ENCODE data around the gene ZNF521.
A peak's percentile ranks its signal among the peaks of the same experiment; 100 is the strongest.

ZNF521 gene

DNA sequence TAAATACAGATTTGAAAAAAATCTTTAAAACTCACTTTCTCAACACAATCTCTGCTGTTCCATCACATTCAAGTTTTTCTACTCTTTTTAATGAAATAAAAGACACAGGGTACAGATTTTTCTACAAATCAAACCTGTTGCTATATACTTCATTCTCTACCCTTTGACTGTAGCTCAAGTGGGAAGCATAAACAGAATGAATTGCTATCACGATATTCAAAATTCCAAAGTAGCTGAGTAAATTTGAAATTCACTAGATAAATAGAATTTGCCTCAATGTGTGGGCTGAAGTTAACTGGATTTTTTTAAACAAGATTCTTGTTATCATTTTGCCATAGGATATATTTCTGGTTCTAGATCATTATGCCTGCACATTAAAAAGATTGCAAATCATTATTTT is 185.9 kb downstream of the ZNF521 start:
- no peak for DNase-seq

DNA sequence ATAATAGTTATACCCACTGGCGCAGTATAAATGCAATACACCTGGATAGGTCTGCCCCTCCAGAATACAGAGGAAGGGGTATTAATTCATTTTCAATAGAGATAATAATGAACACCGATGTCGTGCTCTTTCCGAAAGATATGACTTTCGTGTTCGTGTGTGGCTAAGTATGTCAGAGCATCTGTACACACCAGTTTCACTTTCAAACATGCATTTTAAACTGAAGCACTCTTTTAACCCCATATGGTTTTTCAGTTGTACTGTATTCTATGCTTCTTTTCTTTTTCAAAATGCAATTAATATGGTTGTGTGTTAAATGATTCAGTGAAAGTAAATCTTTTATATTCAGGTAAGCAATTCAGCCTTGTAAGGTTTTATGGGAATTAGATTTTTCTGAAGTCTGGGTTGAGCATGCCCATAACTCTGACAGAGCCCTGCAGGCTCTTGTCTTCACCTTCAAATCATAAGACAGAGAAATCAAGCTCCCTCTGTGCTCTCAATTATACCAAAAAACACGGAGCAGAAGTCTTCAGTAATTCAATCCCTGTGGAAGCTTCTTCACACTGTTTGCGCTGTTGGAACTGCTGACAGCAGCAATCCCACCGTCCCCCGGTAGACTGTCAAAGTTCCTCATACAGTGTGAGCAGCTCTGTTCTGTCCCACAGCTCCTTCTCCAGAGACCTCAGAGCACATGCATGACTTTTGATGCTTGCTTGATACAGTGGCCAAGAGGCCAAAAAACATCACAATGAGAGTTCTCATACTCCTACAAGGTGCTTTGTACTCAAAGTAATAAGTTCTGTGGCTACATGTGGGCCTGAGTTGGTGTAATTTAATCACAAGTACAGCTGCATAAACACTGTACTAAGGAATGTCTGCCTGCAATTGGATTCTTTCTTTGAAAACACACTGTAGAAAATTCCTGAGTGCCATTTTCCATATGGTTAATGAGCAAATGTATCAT is 186.8 kb downstream of the ZNF521 start:
- no peak for DNase-seq

DNA sequence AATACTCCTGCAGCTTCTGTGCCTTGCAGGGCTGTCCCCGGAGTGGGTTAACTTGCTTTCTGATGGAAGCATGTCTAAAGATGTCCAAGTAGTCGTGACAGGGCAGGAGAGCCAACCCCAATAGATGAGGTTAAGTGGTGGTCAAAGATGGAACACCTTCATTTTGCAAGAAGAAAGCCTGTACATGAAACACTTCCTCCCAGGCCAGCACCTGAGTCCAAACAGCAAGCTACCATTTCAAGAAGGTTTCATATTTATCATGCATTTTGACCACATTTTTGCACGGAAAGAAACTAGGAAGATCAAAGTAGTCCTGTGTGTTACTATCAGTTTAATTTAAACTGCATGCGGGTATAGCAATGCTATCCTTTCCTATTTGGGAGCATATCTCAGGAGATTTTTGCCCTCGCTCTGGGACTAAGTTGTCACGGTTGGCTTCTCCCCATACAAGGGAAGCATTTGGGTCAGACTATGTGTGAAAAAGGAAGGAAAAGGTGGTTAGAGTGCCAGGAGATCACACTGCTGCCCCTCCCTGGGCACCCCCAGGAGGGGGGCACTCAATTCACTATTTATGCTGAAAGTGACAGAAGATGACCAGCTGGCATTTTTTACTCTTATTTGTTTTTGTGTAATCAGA is 187.6 kb downstream of the ZNF521 start:
- DNase-seq, result no peak

DNA sequence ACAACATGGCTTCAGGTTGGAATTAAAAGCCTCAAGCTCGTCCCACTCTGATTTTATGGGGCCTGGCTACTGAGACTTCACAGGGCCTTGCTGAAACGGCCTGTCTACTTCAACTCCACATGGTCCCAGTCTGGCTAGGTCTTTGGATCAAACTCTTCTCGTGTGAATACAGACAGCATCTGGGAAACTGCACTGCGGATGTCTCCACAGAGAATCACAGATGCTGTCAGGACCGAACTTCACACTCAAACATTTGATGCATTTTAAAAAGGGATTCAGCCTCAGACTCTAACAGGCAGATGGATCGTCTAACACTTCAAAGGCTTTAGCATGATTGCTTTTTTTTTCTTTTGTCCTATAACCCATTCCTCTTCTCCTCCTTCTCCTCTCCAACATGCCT is 198.5 kb downstream of the ZNF521 start:
- no peak for DNase-seq

DNA sequence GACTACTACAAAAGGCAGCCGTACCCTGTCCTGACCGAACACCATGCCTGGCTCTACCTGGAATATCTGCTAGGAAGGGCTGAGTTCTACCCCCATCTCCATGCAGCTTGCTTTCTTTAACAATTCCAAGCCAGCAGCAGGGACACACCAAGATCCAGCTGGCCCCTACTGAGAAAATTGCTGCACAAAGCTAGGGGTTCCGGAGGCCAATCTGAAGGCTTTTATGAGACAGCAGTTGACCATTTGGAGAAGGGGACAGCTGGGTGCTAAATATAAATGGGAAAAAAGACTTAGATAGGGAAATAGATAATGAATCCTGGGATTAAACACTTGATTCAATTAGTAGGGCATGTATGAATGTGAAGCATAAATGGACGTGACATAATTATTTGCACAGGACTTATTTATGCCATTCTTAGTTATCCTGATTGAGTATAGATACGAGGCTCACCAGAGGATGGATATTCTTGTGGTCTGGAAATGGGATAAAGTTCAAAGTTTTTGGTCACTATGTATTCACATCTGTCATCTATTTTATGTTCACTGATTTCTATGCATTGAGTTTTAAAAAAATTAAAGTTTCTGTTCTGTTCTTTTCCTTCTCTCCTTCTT is 204.0 kb downstream of the ZNF521 start:
- DNase-seq, result peak; percentile 24

DNA sequence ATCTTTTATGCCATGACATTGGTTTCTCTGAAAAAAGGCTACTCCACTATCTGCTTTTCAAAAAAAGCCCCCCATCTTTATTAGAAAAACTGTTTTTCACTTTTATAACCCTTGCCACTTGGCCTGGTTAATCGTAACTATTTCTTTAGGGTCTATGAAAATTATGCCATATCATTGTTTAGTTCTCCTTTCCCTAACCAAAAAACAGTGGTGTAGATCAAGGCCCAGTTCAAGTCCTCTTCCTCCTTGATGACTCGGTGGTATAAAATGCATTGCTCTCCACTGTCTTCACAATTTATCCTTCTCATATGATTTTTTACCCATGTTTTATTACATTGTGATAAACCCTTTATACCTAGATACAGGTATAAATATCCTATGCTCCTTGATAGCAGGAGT is 205.5 kb downstream of the ZNF521 start:
- no peak for DNase-seq

DNA sequence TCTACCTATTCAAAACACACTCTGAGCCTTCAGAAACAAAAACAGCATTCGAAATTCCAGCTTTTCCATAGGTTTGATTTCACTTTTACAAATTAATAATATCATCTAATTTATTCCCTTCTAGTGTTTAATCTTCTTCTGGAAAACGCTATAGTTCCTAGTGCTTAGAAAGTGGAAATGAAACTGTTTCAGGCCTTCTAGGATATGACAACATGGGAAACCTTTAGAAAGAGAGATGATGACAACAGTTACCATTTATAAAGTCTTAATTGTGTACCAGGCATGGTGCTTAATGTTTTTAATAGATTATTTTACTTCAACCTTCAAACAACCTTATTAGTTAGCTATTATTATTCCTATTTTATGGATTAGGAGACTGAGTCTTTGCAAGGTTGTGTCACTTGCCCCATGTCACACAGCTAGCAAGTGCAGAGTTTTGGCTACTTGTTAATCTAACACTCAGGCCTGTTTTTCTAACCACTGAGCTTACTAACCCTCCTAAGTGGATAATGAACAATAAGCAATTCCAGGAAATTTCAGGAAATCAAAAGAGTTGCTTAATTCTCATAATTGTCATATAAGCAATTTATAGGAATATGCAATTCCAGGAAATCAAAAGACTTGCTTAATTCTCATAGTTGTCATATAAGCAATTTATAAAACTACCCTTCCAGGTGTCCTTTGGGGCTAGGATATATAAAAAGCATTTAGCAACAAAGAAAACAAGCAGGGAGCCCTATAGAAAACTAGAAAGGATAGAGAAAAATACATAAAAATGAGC is 206.0 kb downstream of the ZNF521 start:
- DNase-seq, result no peak

DNA sequence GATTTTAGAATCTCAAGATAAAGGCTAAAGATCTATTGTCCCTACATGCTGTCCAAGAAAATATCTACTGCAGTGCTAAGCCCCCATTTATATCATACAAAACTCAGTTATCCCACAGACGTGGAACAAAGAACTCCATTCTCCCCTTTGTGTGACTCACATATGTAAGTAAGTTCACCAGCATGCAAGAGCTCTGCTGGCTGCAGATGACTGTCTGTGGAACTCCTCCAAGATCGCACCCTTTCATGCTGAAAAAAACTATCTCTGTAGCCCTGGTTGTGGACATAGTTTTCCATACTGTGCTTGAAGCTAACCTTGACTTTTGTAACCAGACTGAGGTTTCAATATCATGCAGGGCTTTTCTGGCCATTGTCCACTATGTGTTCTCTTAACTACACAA is 207.1 kb downstream of the ZNF521 start:
- no peak for DNase-seq

DNA sequence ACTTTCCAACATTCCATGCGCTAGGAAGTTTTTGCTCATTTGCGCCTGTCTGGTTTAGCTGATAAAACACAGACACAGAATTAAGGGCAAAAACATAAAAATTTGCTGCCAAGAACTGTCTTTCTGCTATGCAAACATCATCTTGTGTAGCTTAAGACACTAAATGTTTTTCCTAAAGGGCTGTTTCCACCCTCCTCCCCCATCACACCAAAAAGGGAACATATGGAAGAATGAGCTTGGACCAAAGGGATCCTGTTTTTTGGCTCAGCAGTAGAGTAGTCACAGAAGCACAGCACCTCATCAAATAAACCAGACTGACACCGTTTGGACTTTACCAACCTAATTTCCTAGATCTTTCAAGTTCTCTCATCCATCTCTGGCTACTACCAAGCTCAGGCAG is 210.1 kb downstream of the ZNF521 start:
- no peak for DNase-seq

DNA sequence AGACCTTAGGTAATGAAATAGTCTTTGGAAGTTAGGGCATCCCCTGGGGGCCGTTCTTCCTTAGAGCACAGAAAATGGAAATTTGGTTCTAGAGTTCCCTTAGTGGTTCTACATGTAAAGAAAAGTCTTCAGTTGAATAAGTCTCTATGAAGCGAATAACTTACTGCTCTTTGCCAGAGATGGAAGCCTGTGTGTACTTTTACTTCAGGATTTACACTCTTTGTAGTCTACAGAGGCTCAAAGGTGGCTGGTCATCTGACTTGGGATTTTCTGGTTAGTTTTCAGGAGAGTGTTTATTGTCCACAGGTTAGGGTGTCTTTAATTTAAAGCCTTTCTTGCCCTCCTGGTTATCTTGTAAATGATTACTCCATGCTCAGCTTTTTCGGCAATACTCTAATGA is 210.6 kb downstream of the ZNF521 start:
- no peak for DNase-seq

DNA sequence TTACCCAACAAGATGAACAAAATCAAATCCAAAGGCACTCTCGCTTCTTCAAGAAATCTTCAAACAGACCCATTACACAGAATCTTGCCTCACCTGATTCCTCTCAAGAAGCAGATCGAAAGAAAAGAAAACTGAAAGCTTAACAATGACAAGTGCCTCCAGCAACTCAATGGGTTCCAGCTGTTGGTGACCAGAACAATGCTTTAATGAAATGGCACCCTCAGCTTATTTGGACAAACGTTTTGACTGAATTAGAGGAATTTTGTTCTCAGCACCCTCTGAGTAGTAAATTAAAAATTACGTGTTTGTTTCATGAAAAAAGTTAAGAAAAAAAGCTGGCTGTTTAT is 211.0 kb downstream of the ZNF521 start:
- DNase-seq, result no peak

DNA sequence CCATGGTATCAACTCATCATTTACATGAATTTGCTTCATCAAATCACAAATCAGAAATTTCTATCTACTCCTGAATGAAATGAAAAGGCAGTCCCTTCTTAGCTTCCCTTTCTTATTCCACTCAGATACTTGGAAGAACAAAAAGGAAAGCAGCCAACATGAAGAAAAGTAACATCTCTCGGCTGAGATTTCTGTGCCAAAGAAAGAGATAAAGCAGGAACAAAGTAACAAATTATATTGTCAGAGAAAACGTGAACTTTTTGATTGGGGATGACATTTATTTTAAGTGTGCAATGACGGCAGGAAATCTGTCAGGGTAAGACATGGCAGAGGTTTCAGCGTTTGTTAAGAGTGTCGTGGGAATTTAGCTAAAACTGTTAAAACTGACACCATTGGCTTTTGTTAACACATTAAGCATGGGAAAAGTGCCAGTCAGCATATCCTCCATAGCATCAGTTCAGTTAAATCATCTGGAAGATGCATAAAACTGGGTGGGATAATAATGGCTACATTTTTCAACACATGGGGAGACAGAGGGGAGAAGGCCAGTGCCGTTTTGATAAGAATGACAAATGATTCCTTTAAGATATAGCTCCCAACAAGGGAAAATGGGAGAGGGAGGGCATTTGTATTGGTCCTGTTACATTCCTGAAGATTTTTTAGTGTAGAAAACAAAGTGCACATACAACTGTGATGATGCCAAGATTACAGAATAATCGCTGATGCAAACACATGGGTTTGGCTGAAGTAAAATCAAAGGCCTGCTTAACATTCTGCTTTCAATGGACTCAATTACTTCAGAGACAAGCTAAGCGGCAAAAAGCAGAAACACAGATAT is 211.6 kb downstream of the ZNF521 start:
- DNase-seq, result no peak

DNA sequence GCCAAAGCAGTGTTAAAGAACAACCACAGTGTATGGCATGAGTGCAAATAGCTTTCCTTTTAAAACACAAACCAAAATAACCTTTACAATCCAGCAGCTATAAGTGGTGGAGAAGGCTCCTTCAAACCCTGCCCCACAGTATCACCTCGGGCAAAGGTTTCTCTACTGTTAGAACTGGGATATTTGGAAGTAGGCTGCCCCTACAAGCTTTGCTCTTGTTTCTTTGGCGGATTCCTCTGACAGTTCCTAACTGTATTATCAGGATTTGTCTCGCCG is 214.8 kb downstream of the ZNF521 start:
- DNase-seq, result no peak

DNA sequence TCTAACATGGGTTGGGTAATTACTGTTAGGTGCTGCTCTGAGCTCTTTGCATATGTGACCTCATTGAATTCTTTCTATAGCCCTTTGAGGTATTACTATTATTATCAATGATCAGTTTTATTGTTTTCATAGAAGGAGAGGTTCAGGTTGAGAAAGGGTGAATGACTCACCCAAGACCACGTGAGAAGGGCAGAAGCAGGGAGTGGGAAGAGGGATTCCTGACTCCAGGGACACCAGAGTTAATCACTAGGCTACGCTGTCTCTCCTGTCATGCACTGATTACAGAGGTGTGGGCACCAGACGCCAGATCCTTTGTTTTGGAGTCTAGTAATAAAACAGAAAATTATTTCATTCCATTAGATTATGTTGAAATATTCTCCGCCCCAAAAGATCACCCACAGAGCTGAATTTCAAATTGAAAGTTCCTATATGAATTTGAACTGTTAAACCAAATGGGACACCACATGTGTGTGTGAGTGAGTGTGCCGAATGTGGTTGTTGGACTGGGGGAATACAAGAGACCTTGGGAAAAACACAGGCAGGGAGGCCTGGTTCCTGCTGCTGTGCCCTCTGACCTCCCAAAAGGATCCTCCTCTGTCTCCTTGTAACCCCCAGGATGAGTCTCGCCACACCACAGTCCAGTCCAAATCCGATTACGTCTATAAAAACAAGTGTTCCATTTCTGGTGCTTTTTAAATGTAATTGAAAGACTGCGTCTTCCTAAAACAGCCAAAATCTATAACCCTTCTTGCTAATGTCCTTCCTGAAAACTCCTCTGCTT is 215.4 kb downstream of the ZNF521 start:
- DNase-seq, result no peak

DNA sequence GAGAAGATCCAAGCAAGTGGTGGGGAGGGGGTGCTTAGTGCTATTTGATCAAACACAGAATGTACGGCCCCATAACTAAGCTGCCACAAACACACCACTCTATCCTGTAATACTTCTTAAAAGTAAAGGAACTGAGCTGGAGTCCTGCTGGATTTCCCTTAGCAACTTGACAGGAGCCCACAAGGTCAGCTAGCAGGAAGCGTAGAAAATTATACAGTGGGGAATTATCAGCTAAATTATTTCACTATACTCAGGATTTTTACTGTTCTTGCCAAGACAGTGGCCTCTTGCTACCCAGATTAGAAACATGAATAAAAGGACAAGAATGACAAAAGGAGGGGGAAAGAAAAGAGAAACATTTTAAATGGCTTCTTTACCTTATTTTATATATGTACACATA is 217.1 kb downstream of the ZNF521 start:
- DNase-seq, result no peak

DNA sequence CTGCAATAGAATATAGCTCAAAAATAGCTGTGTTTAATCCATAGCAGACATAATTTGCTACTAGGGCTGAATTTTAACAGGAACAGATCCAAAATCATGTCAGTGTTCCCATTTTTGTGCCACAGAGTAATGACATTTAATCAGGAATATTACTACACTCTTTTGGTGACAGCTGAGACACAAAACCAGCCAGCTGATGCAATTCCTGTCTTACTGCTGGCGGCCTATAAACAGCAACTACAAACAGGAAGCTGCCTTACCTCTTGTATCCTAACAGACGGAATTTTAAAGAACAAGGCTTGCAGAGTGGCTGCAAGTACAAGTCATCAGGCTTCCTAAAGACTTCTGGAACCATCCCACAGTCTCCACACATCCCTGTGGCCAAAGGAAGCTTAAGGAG is 218.1 kb downstream of the ZNF521 start:
- no peak for DNase-seq

DNA sequence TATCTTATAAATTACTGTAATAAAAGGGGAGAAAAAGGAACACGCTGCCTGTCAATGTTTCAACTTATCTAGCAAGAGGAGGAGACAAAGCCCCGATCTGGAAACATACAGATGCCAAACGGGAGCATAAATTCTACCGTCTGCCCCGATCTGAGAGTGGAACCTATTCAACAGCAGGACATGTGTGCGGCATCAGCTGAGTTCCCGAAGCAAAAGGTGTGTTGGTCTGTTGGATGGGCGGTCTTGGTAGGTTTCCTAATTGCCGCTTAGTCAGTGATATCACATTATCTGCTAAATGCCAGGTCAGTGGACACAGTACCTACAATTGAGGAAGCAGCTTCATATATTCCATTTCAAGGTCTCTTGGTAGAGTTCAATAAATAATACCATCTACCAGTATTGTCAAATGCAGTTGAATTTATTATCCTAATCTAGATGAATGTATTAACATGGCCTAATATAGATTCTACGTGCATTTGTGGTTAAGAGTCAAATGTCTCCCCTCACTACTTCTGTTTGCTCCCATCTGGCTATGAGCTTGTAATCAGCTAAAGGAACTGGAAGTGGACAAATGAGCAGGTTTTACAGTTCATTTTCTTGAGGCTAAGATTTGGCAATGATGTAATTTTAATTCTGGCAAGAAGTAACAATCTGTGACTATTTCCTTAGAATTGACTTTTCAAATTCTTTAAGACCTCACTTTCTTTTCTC is 219.0 kb downstream of the ZNF521 start:
- DNase-seq, result no peak

DNA sequence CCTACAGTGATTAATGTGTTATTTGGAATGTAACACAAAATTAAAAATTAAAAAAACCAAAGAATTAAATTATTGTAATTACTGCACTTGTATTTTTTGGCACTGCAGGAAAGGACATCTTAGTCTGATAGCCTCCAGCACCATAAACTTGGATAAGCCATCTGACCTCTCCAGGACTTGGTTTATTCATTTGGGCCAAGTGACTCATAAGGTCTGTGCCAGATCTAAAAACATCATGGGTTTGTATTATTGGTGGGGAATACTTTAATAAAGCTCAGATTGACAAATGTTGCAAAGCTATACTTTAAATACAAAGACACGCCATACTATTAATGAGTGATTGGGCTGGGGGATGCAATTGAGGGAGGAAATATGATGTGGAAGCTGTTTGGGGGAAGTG is 225.2 kb downstream of the ZNF521 start:
- DNase-seq, result no peak

DNA sequence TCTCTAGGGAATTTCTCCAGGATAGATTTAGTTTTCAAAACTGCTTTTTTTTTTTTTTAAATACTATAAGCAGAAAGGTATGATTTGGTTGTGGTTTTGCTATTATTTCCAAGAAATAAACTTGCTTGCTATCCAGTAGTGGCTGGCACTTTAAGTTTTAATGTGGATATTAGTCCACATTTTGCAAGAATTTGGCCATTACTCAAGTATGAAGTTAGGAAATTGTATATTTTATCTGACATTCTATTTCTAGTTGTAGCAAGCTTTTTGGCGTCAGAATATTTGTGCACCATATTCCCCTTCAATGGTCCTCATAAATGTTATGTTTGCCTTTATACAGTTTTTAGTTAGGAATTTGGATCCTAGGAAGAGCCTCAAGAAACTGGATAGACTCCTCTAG is 226.3 kb downstream of the ZNF521 start:
- DNase-seq, result no peak

DNA sequence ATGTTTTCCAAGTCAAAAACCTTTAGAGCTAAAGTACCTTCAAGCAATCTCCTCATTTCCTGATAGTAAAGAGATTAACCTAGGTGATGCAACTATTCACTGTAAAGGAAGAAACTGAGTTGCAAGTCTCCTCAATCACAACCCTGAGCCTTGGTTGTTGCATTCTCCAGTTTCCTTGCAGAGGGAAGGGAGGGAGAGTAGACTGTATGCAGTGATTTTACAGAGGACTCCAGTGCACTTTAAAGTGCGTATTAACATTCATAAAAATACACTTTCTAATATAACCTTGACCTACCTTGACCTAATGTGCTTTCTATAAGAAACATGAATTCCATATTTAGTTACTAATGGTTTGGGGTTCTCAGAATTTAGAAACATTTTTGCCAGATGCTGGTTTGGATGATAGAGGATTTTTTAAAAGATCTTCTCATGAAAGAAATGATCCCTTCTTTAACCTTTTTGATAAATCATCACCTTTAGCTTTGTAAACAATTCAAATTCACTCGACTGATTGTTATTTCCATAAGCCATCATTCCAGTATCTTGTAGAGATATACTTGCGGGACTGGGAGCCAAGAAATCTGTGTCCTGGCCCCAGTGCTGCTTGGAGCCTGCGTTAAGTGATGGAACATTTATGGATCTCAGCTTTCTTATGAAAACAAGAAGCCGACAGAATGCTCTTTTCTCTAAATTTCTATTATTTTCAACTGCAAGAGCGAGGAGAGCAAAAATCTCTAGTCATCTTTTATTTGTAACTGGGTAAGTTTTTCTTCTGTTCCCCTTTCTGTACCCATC is 228.3 kb downstream of the ZNF521 start:
- DNase-seq, result no peak

Data from NCI-H146 (cell line).